ENCODE results near the gene PLSCR2. TPM values are rescaled to one million over a fixed set of nuclear protein-coding genes. Genes with fewer than 3 reads are reported as not detected.

The PLSCR2 gene
- total and polyA plus RNA-seq, 2 experiments from 2014 or later = not detected

DNA sequence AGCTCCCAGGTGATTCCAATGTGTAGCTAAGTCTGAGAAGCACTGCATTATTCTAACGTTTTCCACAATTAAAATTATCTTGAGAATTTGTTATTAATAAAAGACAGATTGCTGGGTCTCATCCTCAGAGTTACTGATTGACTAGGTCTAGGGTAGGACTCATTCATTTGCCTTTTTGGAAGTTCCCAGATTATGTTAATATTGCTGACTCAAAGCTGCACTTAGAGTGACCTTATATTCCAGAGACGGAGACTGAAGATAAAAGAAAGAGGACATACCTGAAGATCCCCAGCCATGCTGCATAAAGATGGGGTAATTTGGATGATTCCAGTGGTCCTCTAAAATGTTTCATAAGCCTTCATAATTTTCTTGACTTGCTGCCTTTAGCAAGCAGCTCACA is 81.8 kb downstream of the PLSCR2 start:
- no peaks in the 10 kb centered on the region for H3K9me3 ChIP-seq (ENCODE audit: low read depth)
- in situ Hi-C loops (cut with MboI) = no loop called here
- H4K20me1 ChIP-seq (ENCODE audit: insufficient read depth) = no peaks in the 10 kb centered on the region
- H3K9ac ChIP-seq = no peak overlapping the region
- WGBS, 2 experiments (ENCODE audit: low coverage in 1 of 2, low lambda C conversion rate in 2 of 2, missing lambda C conversion rate in 2 of 2) = 28 to 31% methylated on average over 2 of the region's 2 CpGs
- no peak overlapping the region for H3K4me3 ChIP-seq
- no peaks in the 10 kb centered on the region for H3K36me3 ChIP-seq (ENCODE audit: low read depth)
- no peak overlapping the region for H3K4me2 ChIP-seq (ENCODE audit: unreplicated experiment)
- H3K9me2 ChIP-seq (ENCODE audit: insufficient read depth) = no peaks in the 10 kb centered on the region
- H3K4me1 ChIP-seq (ENCODE audit: insufficient read depth) = peaks cover 12% of the 10 kb centered on the region
- no peaks in the 10 kb centered on the region for H3K27me3 ChIP-seq (replicated peaks; ENCODE audit: insufficient read depth)
- DNase-seq = no peak
- no peak for TF ChIP-seq EZH2 (IDR thresholded peaks at IDR 0.05; ENCODE audit: insufficient read depth, poor library complexity, severe bottlenecking)
- TF ChIP-seq EZH2phosphoT487 (IDR thresholded peaks at IDR 0.05; ENCODE audit: insufficient read depth, low read depth) = no peak
- no peak overlapping the region for H2AFZ ChIP-seq
- H3K79me2 ChIP-seq (ENCODE audit: insufficient read depth) = no peaks in the 10 kb centered on the region
- no peak overlapping the region for H3K27ac ChIP-seq
- peaks cover 8% of the 10 kb centered on the region for H3F3A ChIP-seq (ENCODE audit: insufficient read depth)

DNA sequence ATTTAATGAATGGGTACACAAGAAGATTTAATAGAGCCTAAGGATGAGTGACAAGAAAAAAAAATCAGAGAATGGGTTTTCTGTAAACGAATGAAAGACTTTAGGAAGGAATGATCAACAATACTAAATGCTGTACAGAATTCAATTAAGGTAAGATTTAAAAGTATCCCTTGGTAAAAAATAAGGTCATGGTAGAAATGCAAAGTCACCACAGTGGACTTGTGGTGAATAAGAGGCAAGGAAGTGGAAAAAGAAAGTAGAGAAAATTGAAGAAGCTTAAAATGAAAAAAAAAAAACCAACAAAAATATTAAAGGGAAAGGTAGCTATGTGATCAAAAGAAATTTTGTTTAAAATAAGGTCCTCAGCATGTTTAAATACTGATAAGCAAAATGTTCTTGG is 82.4 kb downstream of the PLSCR2 start:
- Histone ChIP-seq H3K36me3 (ENCODE audit: low read depth) (no peaks in the 10 kb centered on the region), H3K4me3 (no peak overlapping the region), H3K9me3 (ENCODE audit: low read depth) (no peaks in the 10 kb centered on the region), H4K20me1 (ENCODE audit: insufficient read depth) (no peaks in the 10 kb centered on the region), H3K27ac (no peak overlapping the region), H3K9me2 (ENCODE audit: insufficient read depth) (no peaks in the 10 kb centered on the region), H3K9ac (no peak overlapping the region), H3K27me3 (replicated peaks; ENCODE audit: insufficient read depth) (no peaks in the 10 kb centered on the region), H2AFZ (no peak overlapping the region), H3F3A (ENCODE audit: insufficient read depth) (peaks cover 8% of the 10 kb centered on the region), H3K79me2 (ENCODE audit: insufficient read depth) (no peaks in the 10 kb centered on the region), H3K4me1 (ENCODE audit: insufficient read depth) (peaks cover 12% of the 10 kb centered on the region), H3K4me2 (ENCODE audit: unreplicated experiment) (no peak overlapping the region)
- WGBS, 2 experiments (ENCODE audit: low coverage in 1 of 2, low lambda C conversion rate in 2 of 2, missing lambda C conversion rate in 2 of 2) = 74 to 89% methylated on average over 1 of the region's 1 CpG
- TF ChIP-seq EZH2 (IDR thresholded peaks at IDR 0.05; ENCODE audit: insufficient read depth, poor library complexity, severe bottlenecking) = no peak
- no peak for TF ChIP-seq EZH2phosphoT487 (IDR thresholded peaks at IDR 0.05; ENCODE audit: insufficient read depth, low read depth)
- no peak for DNase-seq
- in situ Hi-C loops (cut with MboI) = no loop called here

DNA sequence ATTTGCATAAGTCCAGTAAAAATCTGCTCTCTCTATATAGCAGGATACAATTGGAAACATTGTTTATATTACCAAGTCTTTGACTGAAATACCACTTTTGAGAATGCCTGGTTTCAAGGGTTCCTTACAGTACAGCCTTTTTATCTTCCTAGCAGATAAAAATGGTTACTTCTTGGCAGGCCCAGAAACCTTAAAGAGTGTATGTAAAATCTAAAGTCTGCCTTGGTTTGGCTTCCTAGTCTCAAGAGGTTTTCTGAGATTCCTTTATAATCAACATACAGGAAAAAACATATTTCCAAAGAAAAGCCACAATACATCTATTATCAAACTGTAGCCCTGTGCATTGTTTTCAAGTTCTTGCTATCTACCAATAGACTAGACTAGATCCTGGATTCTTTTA is 84.6 kb downstream of the PLSCR2 start:
- Histone ChIP-seq H3K36me3 (ENCODE audit: low read depth) (no peaks in the 10 kb centered on the region), H3K27me3 (replicated peaks; ENCODE audit: insufficient read depth) (no peaks in the 10 kb centered on the region), H3F3A (ENCODE audit: insufficient read depth) (no peaks in the 10 kb centered on the region), H3K4me3 (no peak overlapping the region), H2AFZ (no peak overlapping the region), H3K9ac (no peak overlapping the region), H3K4me2 (ENCODE audit: unreplicated experiment) (no peak overlapping the region), H3K27ac (no peak overlapping the region), H3K9me2 (ENCODE audit: insufficient read depth) (no peaks in the 10 kb centered on the region), H4K20me1 (ENCODE audit: insufficient read depth) (no peaks in the 10 kb centered on the region), H3K9me3 (ENCODE audit: low read depth) (no peaks in the 10 kb centered on the region), H3K4me1 (ENCODE audit: insufficient read depth) (no peaks in the 10 kb centered on the region), H3K79me2 (ENCODE audit: insufficient read depth) (no peaks in the 10 kb centered on the region)
- in situ Hi-C loops (cut with MboI) = no loop called here
- TF ChIP-seq EZH2phosphoT487 (IDR thresholded peaks at IDR 0.05; ENCODE audit: insufficient read depth, low read depth) (no peak), EZH2 (IDR thresholded peaks at IDR 0.05; ENCODE audit: insufficient read depth, poor library complexity, severe bottlenecking) (no peak)
- no peak for DNase-seq

Other genes with a start within 250 kb of the PLSCR2 start
- gene PLSCR4, start 218.5 kb downstream of the PLSCR2 start, total RNA-seq (2014; rRNA removed; shearing (Covaris generic)) = 51.2 and 63.4 TPM in 2 replicates
- 38.2 and 40.3 TPM in 2 replicates for gene PLSCR4, start 218.5 kb downstream of the PLSCR2 start, polyA plus RNA-seq (2016; fragmentation: Nextera tagmentation; extraction: Ambion mirVana)
- gene PLSCR1, start 75.0 kb upstream of the PLSCR2 start, total RNA-seq (2014; rRNA removed; shearing (Covaris generic)) = 23.7 and 31.7 TPM in 2 replicates
- 28.5 and 28.7 TPM in 2 replicates for gene PLSCR1, start 75.0 kb upstream of the PLSCR2 start, polyA plus RNA-seq (2016; fragmentation: Nextera tagmentation; extraction: Ambion mirVana)
- gene PLSCR5, start 135.8 kb upstream of the PLSCR2 start, total RNA-seq (2014; rRNA removed; shearing (Covaris generic)) = not detected in 2 replicates
- gene PLSCR5, start 135.8 kb upstream of the PLSCR2 start, polyA plus RNA-seq (2016; fragmentation: Nextera tagmentation; extraction: Ambion mirVana) = not detected in 2 replicates